ENCODE measurements around the gene PDE3B. TPM values are rescaled to one million over a fixed set of nuclear protein-coding genes. Genes with fewer than 3 reads are reported as not detected.

The PDE3B gene
- total RNA-seq, 1 experiment from 2014 or later: not detected

DNA sequence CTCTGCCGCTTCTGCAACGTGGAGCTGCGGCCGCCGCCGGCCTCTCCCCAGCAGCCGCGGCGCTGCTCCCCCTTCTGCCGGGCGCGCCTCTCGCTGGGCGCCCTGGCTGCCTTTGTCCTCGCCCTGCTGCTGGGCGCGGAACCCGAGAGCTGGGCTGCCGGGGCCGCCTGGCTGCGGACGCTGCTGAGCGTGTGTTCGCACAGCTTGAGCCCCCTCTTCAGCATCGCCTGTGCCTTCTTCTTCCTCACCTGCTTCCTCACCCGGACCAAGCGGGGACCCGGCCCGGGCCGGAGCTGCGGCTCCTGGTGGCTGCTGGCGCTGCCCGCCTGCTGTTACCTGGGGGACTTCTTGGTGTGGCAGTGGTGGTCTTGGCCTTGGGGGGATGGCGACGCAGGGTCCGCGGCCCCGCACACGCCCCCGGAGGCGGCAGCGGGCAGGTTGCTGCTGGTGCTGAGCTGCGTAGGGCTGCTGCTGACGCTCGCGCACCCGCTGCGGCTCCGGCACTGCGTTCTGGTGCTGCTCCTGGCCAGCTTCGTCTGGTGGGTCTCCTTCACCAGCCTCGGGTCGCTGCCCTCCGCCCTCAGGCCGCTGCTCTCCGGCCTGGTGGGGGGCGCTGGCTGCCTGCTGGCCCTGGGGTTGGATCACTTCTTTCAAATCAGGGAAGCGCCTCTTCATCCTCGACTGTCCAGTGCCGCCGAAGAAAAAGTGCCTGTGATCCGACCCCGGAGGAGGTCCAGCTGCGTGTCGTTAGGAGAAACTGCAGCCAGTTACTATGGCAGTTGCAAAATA, 816 bp downstream of the PDE3B start:
- Histone ChIP-seq H3K79me2 (ENCODE audit: low read length) (no peaks in the 10 kb centered on the region), H3K27ac (ENCODE audit: low read length) (no peak overlapping the region), H3K36me3 (ENCODE audit: insufficient read depth, low read length) (no peaks in the 10 kb centered on the region), H4K20me1 (ENCODE audit: insufficient read depth, low read depth, low read length) (no peaks in the 10 kb centered on the region), H3K9me3 (ENCODE audit: low read length) (no peaks in the 10 kb centered on the region), H3K4me3 (ENCODE audit: low read length) (no peak overlapping the region), H3K27me3 (ENCODE audit: low read length) (no peaks in the 10 kb centered on the region), H3K9ac (ENCODE audit: low read length) (no peak overlapping the region), H2AFZ (ENCODE audit: low read length) (no peak overlapping the region), H3K4me2 (ENCODE audit: low read depth, low read length, poor library complexity, severe bottlenecking) (no peak overlapping the region), H3K9me2 (replicated peaks; ENCODE audit: insufficient read depth, low read length) (no peaks in the 10 kb centered on the region), H3K4me1 (ENCODE audit: low read length) (no peaks in the 10 kb centered on the region)
- DNase-seq: no peak

DNA sequence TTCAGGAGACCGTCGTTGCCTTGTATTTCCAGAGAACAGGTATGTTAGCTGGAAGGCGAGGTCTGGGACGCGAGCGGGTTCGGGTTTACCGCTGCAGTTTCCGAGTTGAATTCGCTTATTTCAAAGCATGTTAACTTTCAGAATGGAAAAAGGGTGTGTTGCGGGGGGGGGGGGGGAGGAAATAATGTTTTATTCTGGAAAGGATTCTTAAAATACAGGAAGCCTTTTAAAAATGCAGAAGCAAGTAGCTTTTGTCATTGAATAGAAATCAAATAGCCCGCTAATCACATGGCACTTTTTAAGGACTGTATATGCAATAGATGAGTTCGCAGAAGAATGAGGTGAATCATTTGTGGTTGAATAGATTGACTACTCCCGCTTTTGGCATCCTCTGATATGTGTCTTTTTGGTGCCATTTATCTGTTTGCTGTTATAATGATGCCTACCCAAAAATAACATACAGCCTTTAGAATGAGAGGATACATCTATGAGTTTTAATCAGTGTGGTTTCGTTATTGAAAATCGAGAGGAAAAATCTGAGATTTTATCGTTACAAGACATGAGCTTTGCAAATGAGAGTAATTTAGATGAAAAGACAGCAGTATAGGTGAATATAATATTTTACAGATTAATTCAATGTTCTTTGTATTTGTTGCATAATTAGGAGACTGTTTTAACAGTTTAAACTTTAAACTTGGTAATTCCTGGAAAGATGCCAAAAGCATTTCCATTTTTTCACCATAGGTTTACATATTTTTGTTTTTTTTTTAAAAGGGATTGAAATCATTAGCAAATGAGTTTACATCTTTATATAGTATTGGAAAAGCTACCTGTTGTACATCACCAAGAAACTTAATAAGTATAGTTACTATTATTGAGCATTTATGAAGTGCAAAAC, 1.7 kb downstream of the PDE3B start:
- Histone ChIP-seq H2AFZ (ENCODE audit: low read length) (no peak overlapping the region), H3K4me1 (ENCODE audit: low read length) (no peaks in the 10 kb centered on the region), H3K4me3 (ENCODE audit: low read length) (no peak overlapping the region), H3K9me3 (ENCODE audit: low read length) (no peaks in the 10 kb centered on the region), H3K9me2 (replicated peaks; ENCODE audit: insufficient read depth, low read length) (no peaks in the 10 kb centered on the region), H4K20me1 (ENCODE audit: insufficient read depth, low read depth, low read length) (no peaks in the 10 kb centered on the region), H3K27ac (ENCODE audit: low read length) (no peak overlapping the region), H3K4me2 (ENCODE audit: low read depth, low read length, poor library complexity, severe bottlenecking) (no peak overlapping the region), H3K27me3 (ENCODE audit: low read length) (no peaks in the 10 kb centered on the region), H3K79me2 (ENCODE audit: low read length) (no peaks in the 10 kb centered on the region), H3K9ac (ENCODE audit: low read length) (no peak overlapping the region), H3K36me3 (ENCODE audit: insufficient read depth, low read length) (no peaks in the 10 kb centered on the region)
- DNase-seq: no peak

DNA sequence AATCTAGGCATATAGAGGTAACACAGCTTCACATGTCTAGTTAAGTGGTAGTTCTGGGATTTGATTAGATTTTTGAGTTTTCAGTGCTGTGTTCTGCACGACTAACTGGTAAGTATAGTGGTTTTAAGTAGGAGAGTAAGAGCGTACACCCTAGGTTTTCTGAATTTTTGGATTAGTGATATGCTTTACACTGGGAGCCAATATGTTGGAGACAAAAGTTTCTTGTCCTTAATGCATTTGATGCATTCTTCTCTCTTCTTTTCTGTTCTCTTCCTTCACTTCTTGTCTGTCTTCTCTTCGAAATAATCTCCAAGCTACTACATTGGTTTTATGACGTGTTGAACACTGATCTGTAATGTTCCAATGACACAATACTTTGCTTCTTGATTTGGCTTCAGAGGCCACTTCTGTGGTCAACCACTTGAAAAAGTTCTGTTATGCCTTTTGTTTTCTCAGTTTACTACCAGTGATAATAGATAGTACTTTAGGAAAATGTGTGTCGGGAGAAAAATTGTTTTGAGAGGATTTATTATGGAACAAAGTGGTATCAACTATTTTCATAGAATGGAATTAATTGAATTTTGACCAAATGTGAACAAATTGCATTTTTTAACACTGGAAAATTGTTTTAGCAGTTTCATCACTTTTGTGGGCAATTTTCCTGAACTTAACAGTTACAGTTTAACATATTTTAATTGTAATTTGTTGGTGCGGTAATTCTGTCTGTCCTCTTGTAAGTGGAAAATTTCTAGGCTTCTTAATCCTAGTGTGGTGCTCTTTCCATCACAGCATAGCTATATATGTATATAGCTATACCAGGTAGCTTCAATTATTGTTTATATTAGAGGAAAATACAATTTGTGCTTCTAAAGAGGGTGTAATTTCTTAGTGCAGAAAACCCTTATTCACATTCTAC, 2.6 kb downstream of the PDE3B start:
- H2AFZ ChIP-seq (ENCODE audit: low read length): no peak overlapping the region
- H3K4me2 ChIP-seq (ENCODE audit: low read depth, low read length, poor library complexity, severe bottlenecking): no peak overlapping the region
- no peaks in the 10 kb centered on the region for H3K36me3 ChIP-seq (ENCODE audit: insufficient read depth, low read length)
- H4K20me1 ChIP-seq (ENCODE audit: insufficient read depth, low read depth, low read length): no peaks in the 10 kb centered on the region
- H3K9me3 ChIP-seq (ENCODE audit: low read length): no peaks in the 10 kb centered on the region
- no peaks in the 10 kb centered on the region for H3K27me3 ChIP-seq (ENCODE audit: low read length)
- H3K27ac ChIP-seq (ENCODE audit: low read length): no peak overlapping the region
- H3K4me3 ChIP-seq (ENCODE audit: low read length): no peak overlapping the region
- no peaks in the 10 kb centered on the region for H3K79me2 ChIP-seq (ENCODE audit: low read length)
- no peak overlapping the region for H3K9ac ChIP-seq (ENCODE audit: low read length)
- H3K9me2 ChIP-seq (replicated peaks; ENCODE audit: insufficient read depth, low read length): no peaks in the 10 kb centered on the region
- no peak for DNase-seq
- H3K4me1 ChIP-seq (ENCODE audit: low read length): no peaks in the 10 kb centered on the region

DNA sequence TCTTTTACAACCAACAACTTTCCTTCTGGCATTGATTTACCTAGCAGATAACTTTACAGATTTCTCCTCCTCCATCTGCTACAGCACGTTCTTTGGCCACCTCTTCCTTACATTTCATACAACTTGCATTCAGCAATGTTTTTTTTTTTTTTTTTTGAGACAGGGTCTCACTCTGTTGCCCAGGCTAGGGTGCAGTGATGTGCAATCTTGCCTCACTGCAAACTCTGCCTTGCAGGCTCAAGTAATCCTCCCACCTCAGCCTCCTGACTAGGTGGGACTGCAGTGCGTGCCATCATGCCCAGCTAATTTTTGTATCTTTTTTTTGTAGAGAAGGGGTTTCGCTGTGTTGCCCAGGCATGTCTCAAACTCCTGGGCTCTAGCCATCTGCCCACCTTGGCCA, 6.5 kb downstream of the PDE3B start:
- Histone ChIP-seq H3K4me2 (ENCODE audit: low read depth, low read length, poor library complexity, severe bottlenecking) (no peak overlapping the region), H4K20me1 (ENCODE audit: insufficient read depth, low read depth, low read length) (no peaks in the 10 kb centered on the region), H3K9ac (ENCODE audit: low read length) (no peak overlapping the region), H3K27ac (ENCODE audit: low read length) (no peak overlapping the region), H3K27me3 (ENCODE audit: low read length) (no peaks in the 10 kb centered on the region), H2AFZ (ENCODE audit: low read length) (no peak overlapping the region), H3K4me1 (ENCODE audit: low read length) (no peaks in the 10 kb centered on the region), H3K79me2 (ENCODE audit: low read length) (no peaks in the 10 kb centered on the region), H3K9me3 (ENCODE audit: low read length) (no peaks in the 10 kb centered on the region), H3K9me2 (replicated peaks; ENCODE audit: insufficient read depth, low read length) (no peaks in the 10 kb centered on the region), H3K36me3 (ENCODE audit: insufficient read depth, low read length) (no peaks in the 10 kb centered on the region), H3K4me3 (ENCODE audit: low read length) (no peak overlapping the region)
- DNase-seq: no peak

DNA sequence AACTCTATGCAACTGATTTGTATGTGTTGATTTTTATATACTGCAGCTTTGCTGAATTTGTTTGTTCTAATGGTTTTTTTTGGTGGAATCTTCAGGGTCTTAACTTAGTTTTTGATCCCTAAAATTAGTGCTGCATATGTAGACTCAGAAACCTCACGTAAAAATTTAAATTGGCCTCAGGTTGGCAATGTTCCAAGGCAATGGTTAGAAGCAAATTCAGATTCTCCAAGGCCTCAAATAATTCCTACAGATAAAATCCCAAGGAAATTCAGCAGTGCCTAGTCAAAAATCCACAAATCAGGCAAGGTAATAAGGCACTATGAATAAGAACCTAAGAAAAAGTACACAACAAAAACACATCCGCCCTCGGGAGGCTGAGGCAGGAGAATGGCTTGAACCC, 9.5 kb downstream of the PDE3B start:
- H3K36me3 ChIP-seq (ENCODE audit: insufficient read depth, low read length): no peaks in the 10 kb centered on the region
- no peaks in the 10 kb centered on the region for H3K27me3 ChIP-seq (ENCODE audit: low read length)
- no peak for DNase-seq
- H3K9me2 ChIP-seq (replicated peaks; ENCODE audit: insufficient read depth, low read length): no peaks in the 10 kb centered on the region
- H3K4me1 ChIP-seq (ENCODE audit: low read length): no peaks in the 10 kb centered on the region
- no peak overlapping the region for H3K4me2 ChIP-seq (ENCODE audit: low read depth, low read length, poor library complexity, severe bottlenecking)
- H4K20me1 ChIP-seq (ENCODE audit: insufficient read depth, low read depth, low read length): no peaks in the 10 kb centered on the region
- no peaks in the 10 kb centered on the region for H3K79me2 ChIP-seq (ENCODE audit: low read length)
- no peak overlapping the region for H2AFZ ChIP-seq (ENCODE audit: low read length)
- H3K9me3 ChIP-seq (ENCODE audit: low read length): no peaks in the 10 kb centered on the region
- no peak overlapping the region for H3K9ac ChIP-seq (ENCODE audit: low read length)
- H3K4me3 ChIP-seq (ENCODE audit: low read length): no peak overlapping the region
- no peak overlapping the region for H3K27ac ChIP-seq (ENCODE audit: low read length)

DNA sequence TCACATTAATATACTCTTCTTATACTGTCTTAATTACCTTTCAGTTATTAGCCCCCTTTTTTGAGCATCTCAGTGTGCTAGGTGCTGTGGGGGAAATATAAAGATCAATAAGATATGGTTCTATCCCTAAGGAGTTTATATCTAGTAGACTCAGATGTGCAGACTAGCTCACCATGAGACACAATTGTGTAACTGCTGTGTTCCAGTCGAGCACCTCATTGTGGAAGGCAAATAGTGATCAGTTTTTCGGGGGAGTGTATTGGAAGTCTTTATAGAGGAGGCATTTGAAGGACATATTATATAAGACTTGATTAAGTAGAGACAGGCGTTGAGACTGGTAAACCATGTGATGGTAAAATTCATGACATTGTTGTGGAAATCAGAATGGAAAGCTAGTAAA, 11.8 kb downstream of the PDE3B start:
- Histone ChIP-seq H3K36me3 (ENCODE audit: insufficient read depth, low read length) (no peaks in the 10 kb centered on the region), H2AFZ (ENCODE audit: low read length) (no peak overlapping the region), H4K20me1 (ENCODE audit: insufficient read depth, low read depth, low read length) (no peaks in the 10 kb centered on the region), H3K9me2 (replicated peaks; ENCODE audit: insufficient read depth, low read length) (no peaks in the 10 kb centered on the region), H3K4me1 (ENCODE audit: low read length) (no peaks in the 10 kb centered on the region), H3K9me3 (ENCODE audit: low read length) (no peaks in the 10 kb centered on the region), H3K27me3 (ENCODE audit: low read length) (no peaks in the 10 kb centered on the region), H3K9ac (ENCODE audit: low read length) (no peak overlapping the region), H3K79me2 (ENCODE audit: low read length) (no peaks in the 10 kb centered on the region), H3K4me2 (ENCODE audit: low read depth, low read length, poor library complexity, severe bottlenecking) (no peak overlapping the region), H3K27ac (ENCODE audit: low read length) (no peak overlapping the region), H3K4me3 (ENCODE audit: low read length) (no peak overlapping the region)
- no peak for DNase-seq

DNA sequence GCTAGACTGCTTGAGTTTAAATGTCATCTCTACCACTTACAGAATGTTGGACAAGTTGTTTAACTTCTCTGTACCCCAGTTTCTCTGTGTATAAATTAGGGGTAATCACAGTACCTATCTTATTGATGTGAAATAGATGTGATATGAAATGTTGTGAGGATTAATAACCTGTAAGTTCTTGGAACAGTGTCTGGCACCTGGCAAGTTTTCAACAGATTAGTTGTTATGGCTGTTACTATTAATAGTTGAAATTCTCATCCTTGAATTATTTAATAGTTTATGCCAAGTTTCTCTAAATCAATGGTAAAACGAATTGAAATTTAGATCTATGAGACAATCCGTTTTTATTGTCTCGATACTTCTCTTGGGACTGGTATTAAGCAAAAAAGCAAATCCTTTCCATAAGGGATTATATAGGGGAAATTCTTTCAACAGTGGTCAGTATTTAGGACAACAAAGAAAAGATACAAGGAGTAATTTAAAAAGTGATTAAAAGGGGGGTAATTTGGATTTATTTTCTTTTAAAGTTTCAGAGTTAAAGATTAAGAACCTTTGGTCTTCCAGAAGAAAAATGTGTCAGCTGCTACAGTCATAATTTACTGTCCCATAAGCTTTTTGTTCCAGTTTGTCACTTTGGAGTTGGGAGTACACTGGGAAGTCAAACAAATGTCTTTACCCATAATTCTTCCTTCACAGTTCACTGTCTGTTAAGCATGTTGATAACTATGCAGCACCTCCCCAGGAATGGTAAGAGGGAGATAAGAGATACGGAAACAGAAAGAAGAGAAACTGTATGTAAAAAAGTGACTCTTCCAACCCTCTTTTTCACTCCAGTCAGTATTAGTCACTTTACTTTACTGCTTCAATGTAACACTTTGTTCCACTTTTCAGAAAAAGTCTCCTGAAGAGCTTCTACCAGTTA, 13.2 kb downstream of the PDE3B start:
- Histone ChIP-seq H2AFZ (ENCODE audit: low read length) (no peak overlapping the region), H3K79me2 (ENCODE audit: low read length) (no peaks in the 10 kb centered on the region), H3K27ac (ENCODE audit: low read length) (no peak overlapping the region), H3K4me2 (ENCODE audit: low read depth, low read length, poor library complexity, severe bottlenecking) (no peak overlapping the region), H3K4me3 (ENCODE audit: low read length) (no peak overlapping the region), H4K20me1 (ENCODE audit: insufficient read depth, low read depth, low read length) (no peaks in the 10 kb centered on the region), H3K4me1 (ENCODE audit: low read length) (no peaks in the 10 kb centered on the region), H3K9me3 (ENCODE audit: low read length) (no peaks in the 10 kb centered on the region), H3K36me3 (ENCODE audit: insufficient read depth, low read length) (no peaks in the 10 kb centered on the region), H3K9ac (ENCODE audit: low read length) (no peak overlapping the region), H3K27me3 (ENCODE audit: low read length) (no peaks in the 10 kb centered on the region), H3K9me2 (replicated peaks; ENCODE audit: insufficient read depth, low read length) (no peaks in the 10 kb centered on the region)
- no peak for DNase-seq

Data from Karpas-422 (cell line).